Esophagus (tissue), 2 donors: ENCODE measurements around the gene GBGT1. TPM values are rescaled to one million over a fixed set of nuclear protein-coding genes. Genes with fewer than 3 reads are reported as not detected.

Experiments
- H3K27ac ChIP-seq, 2 donors: one replicate each; pipeline ENCODE4 v1.5.1; 2013; ENCODE audit warnings: low read depth in 2 of 2, mild to moderate bottlenecking in 2 of 2, inconsistent platforms in 1 of 2, low read length in 1 of 2, moderate library complexity in 1 of 2
- H3K27me3 ChIP-seq, 2 donors: one replicate each; pipeline ENCODE4 v1.6.1; 2013; ENCODE audit warnings: low read length in 2 of 2, control low read depth in 1 of 2, mild to moderate bottlenecking in 1 of 2; ENCODE audit not compliant: insufficient read depth in 2 of 2, control insufficient read depth in 1 of 2
- H3K36me3 ChIP-seq, 2 donors: one replicate each; pipeline ENCODE4 v1.6.1; 2013; ENCODE audit warnings: low read length in 1 of 2; ENCODE audit not compliant: control insufficient read depth in 2 of 2, insufficient read depth in 2 of 2
- H3K4me1 ChIP-seq, 2 donors: one replicate each; pipeline ENCODE4 v1.6.1; 2013; ENCODE audit warnings: low read length in 1 of 2; ENCODE audit not compliant: control insufficient read depth in 2 of 2, insufficient read depth in 2 of 2
- H3K4me3 ChIP-seq, 2 donors: one replicate each; pipeline ENCODE4 v1.5.1; 2013; ENCODE audit warnings: low read length in 2 of 2, mild to moderate bottlenecking in 2 of 2, low read depth in 1 of 2, moderate library complexity in 1 of 2
- H3K9me3 ChIP-seq, 2 donors: one replicate each; pipeline ENCODE4 v1.6.1; 2013; ENCODE audit warnings: mild to moderate bottlenecking in 2 of 2, low read depth in 1 of 2, low read length in 1 of 2, moderate library complexity in 1 of 2; ENCODE audit not compliant: control insufficient read depth in 2 of 2, insufficient read depth in 1 of 2
- WGBS, 2 donors: extraction: QIAGEN DNeasy Blood & Tissue Kit; methylation state at CpG; one replicate each; pipeline ENCODE4 v1.1.7; 2013; 5-methylcytosine and 5-hydroxymethylcytosine counted together
- polyA plus RNA-seq, 2 donors: library from polyadenylated mRNA; stranded (reverse); fragments of 200-250 nt; gene quantifications; one replicate each; pipeline ENCODE4 v1.2.3, GENCODE V29; 2013
- donor health status: healthy with polysubstance abuse.
- donor health status: Bipolar disorder and iron deficiency.

GBGT1 gene
- polyA plus RNA-seq, 2 donors: 2.1 to 3.7 TPM

DNA sequence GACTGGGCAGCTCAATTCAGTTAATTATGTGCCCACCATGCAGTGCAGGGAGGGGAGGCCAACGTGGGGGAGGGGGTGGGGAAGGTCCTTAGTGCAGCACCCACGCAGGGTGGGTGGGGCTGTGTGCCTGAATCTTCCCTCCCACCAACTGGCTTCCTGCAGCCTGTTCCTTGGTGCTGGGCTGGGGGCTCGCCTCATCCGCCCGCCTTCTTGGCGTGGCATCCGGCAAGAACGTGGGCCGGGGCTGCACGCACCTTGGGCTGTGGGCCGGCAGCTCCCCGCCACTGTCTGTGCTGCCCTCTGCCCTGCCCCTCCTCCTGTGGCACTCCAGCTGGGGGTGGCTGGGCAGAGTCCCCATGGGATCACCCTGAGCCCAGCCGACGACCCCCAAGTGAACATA lies 23.1 kb downstream of the GBGT1 start:
- H3K9me3 ChIP-seq: no peaks in the 10 kb centered on the region
- no peak overlapping the region for H3K4me3 ChIP-seq
- no peaks in the 10 kb centered on the region for H3K27me3 ChIP-seq
- H3K36me3 ChIP-seq: no peaks in the 10 kb centered on the region
- H3K4me1 ChIP-seq: peaks cover 9 to 47% of the 10 kb centered on the region in 2 donors
- 81 to 89% methylated on average over 11 to 14 of the region's 14 CpGs for WGBS, 2 donors
- no peak overlapping the region for H3K27ac ChIP-seq

DNA sequence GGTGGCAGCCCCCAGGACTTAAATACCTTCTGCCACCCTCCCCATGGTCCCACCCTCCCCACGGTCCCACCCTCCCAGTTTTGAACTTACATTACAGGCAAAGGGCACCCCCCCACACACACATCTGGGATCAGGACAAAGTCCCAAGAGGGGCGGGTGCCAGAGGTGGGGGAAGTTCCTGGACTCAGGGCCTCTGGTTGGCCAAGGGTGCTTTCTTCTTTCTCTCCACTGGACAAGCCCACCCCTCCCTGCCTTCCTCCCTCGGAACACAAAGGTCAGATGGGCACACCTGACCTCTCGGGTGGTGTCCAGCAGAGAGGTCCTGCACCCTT lies 23.6 kb downstream of the GBGT1 start:
- no peak overlapping the region for H3K27ac ChIP-seq
- no peaks in the 10 kb centered on the region for H3K36me3 ChIP-seq
- WGBS, 2 donors: 43 to 79% methylated on average over 2 to 4 of the region's 4 CpGs

DNA sequence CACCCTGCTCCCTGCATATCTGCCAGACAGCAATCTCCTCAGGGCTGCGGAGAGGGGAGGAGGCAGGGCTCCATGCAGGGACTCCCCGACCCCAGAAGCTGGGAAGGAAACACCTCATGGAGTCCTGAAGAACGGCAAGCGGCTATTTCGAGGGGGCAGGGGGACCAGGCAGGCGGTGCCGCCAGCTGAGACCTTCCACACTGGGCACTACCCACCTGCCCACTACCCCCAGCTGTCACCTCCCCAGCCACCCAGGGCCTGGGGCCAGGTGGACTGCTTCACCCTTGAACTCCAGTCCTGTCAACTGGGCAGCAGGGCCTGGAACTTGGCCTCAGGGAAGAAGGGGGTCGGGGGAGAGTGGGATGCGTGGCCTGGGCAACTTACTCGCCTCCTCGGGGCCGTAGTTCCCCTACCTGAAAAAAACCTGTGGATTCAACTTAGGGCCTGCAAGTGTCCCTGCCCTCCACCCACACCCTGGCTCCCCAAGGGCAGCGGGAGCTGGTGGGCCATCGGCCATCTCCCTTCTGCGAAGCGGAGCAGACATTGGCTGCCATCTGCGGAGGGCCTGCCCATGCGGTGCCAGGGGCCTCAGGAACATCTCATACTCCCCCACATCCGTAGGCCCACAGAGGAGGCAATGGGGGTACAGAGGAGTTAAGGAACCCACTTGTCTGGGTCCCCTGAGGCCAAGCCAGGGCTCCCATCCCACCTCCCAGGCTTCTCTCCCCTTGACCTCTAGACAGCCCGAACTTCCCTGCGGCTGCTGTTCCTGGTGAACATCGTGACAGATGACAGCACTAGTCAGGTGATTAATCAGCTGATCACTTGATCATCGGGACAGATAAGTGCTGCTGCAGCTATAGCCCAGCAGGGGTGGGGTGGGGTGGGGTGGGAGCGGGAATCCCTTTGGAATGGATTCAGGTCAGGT lies 24.2 kb downstream of the GBGT1 start:
- peaks cover 13 to 53% of the 10 kb centered on the region in 2 donors for H3K4me1 ChIP-seq
- no peak overlapping the region for H3K4me3 ChIP-seq
- H3K27ac ChIP-seq: no peak overlapping the region
- no peaks in the 10 kb centered on the region for H3K9me3 ChIP-seq
- WGBS, 2 donors: 79 to 83% methylated on average over 24 of the region's 24 CpGs
- H3K27me3 ChIP-seq: no peaks in the 10 kb centered on the region
- H3K36me3 ChIP-seq: no peaks in the 10 kb centered on the region

More for the DNA sequence above, 23.6 kb downstream of the GBGT1 start:
- Histone ChIP-seq H3K4me1 (peaks cover 9 to 52% of the 10 kb centered on the region in 2 donors), H3K27me3 (no peaks in the 10 kb centered on the region), H3K9me3 (no peaks in the 10 kb centered on the region), H3K4me3 (no peak overlapping the region)

DNA sequence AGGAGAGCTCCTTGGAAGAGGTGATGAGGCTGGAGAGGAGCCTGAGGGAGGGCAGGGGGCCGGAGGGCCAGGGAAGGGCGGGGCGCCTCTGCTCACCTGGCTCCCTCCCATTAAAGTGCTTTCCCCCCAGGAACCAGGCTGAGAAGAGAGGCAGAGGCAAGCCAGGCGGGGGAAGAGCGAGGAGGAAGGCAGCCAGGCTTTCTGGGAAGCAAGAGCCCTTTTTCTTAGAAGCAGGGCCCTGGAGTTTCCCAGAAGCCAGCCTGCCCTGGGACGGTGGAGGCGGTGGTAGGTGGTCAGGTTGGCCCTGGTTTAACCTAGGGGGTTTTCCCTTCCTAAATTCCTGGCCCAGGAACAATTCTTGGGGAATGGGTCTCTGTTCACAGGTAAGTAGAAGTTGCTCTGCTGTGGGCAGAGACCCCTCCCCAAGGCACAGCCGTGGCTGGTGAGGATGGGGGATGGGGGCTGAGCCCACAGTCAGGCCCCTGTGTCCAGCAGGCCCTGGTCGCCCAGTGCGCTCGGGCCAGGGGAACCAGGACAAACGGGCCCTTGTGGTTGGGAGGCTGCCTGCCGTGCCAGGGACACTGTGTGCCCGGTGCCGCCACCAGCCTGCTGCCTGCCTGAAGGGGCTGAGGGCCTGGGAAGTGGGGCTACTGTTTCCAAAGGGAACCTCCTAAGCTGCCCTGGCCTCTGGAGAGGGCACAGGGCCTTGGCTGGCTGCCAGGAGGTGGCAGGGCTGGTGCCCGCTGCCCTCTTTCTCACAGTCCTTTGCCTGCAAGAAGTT lies 26.1 kb downstream of the GBGT1 start:
- Histone ChIP-seq H3K4me1 (peaks cover 15 to 60% of the 10 kb centered on the region in 2 donors), H3K36me3 (no peaks in the 10 kb centered on the region), H3K27me3 (no peaks in the 10 kb centered on the region), H3K9me3 (no peaks in the 10 kb centered on the region), H3K4me3 (no peak overlapping the region), H3K27ac (peak overlapping the region; percentile 50 to 66)
- 60 to 61% methylated on average over 16 of the region's 16 CpGs for WGBS, 2 donors

DNA sequence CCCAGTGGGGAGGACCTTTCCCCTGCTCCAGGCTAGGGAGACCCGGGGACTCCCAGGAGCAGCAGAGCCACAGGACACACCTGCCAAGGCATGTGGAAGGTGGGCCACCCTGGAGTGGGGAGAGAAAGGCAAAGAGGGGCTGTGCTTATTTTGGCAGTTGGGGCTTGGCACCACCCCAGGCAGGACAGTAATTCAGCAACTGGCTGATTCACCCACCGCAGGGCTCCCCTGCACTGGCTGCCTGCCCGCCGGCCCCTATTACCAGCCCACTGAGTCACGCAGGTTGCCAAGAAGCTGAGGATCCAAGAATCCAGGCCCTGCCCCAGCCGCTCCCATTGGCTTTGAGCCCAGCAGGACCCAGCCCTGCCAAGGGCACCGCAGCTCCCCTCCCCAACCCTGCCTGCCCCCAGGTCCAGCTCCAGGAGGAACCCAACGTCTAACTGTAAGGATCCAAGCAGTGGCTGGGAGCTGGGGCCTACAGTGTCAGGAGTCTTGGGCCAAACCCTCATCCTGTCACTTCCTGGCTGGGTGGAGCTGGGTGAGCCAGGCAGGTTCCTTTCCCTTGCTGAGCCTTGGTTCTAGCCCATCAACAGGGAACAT lies 28.5 kb downstream of the GBGT1 start:
- Histone ChIP-seq H3K4me1 (peaks cover 12 to 52% of the 10 kb centered on the region in 2 donors), H3K27me3 (no peaks in the 10 kb centered on the region), H3K27ac (peak overlapping the region; percentile 99 to 100), H3K9me3 (no peaks in the 10 kb centered on the region), H3K4me3 (no peak overlapping the region), H3K36me3 (no peaks in the 10 kb centered on the region)
- 15 to 22% methylated on average over 8 of the region's 8 CpGs for WGBS, 2 donors

DNA sequence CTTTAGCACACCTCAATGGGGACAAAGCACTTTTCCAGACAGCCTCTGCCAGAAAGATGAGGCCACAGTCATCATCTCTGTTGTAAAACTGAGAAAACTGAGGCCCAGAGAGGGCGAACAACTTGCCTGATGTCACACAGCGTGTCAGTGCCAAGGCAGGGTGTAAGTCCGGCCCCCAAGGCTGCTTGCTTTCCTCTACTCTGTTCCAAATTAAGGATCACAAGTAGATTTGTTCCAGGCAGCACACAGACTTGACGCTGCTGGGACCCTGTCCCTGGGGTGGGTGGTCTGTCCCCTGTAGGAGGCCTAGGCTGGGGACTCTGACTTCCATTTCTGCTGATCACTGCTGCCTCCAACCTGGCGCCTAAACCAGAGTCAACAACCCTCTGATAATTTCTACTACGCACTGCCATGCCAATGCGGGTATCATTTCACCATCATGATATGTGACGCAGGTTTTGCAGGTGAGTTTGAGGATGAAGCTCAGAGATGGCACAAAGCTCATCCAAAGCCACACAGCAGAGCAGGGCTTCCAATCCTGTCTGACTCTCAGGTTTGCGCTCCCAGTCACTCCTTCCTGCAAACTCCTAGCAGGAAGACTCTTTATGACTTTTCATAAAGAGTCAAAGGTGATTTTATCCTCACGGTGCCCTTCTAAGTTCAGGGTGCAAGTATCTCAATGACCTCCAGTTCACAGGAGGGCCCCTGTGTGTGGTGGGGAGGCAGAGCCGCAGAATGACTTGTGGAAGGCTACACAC lies 29.1 kb downstream of the GBGT1 start:
- peaks cover 12 to 51% of the 10 kb centered on the region in 2 donors for H3K4me1 ChIP-seq
- no peaks in the 10 kb centered on the region for H3K9me3 ChIP-seq
- H3K4me3 ChIP-seq: no peak overlapping the region
- no peaks in the 10 kb centered on the region for H3K27me3 ChIP-seq
- peak overlapping the region; percentile 99 to 100 for H3K27ac ChIP-seq
- 48 to 52% methylated on average over 11 of the region's 11 CpGs for WGBS, 2 donors
- no peaks in the 10 kb centered on the region for H3K36me3 ChIP-seq

DNA sequence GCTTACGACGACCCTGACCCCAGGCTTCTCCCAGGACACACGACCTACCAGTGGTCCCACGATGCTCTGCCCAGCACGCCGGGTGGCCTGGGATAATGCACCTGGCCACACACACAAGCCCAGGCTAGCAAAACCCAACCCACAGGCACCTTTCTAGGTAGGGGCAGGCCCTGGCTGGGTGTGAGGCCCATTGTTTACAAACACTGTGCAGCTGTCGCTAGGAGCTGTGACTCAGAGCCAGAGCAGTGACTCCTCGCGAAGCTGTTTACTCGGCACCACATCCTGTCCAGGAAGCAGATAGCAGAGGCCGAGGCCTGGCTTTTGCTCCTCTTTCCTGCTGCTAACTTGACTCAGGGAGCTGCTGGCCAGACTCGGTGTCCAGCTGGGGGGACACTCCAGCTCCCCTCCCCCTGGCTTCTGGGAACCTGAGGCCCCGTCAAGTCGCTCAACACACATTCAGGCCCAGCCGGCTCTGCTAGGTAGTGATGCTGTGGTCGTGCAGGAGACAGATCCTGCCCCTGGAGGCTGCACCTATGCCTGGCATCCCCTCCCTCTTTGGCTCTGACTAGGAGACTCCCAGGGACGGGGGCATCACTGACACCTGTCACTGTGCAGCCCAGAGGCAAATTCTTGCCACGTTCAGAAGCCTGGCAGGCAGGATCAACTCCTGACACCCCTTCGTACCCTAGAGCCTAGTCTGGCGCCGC lies 29.9 kb downstream of the GBGT1 start:
- WGBS, 2 donors: 12 to 24% methylated on average over 21 of the region's 21 CpGs
- peaks cover 17 to 54% of the 10 kb centered on the region in 2 donors for H3K4me1 ChIP-seq
- H3K27ac ChIP-seq: peak overlapping the region; percentile 99 to 100
- no peaks in the 10 kb centered on the region for H3K27me3 ChIP-seq
- H3K36me3 ChIP-seq: no peaks in the 10 kb centered on the region
- no peaks in the 10 kb centered on the region for H3K9me3 ChIP-seq
- no peak overlapping the region for H3K4me3 ChIP-seq

DNA sequence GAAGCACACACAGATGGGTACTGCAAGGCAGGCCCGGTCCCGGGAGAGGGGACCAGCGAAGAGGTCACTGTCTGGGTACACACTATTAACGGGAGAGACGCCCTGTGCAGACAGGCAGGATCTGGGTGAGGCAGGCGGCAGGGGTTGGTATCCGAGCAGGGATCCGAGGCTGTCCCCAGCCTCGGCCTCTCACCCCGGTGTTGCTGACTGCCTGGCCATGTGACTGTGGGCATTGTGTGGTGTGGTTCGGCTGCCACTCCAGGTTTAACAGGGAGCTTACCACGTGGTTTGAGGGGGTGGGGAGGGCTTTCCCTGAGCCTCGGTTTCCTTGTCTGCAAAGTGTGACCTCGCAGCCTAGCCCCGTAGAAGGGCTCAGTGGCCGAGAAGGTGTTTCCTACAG lies 31.5 kb downstream of the GBGT1 start:
- Histone ChIP-seq H3K4me3 (no peak overlapping the region), H3K4me1 (peaks cover 20 to 58% of the 10 kb centered on the region in 2 donors), H3K27me3 (no peaks in the 10 kb centered on the region), H3K36me3 (no peaks in the 10 kb centered on the region), H3K27ac (no peak overlapping the region), H3K9me3 (no peaks in the 10 kb centered on the region)
- 78 to 85% methylated on average over 16 of the region's 16 CpGs for WGBS, 2 donors
